HEK293 (cell line): ENCODE results near the gene C19orf47.

Experiments used
- ZNF48 ChIP-seq: fragments of 450-650 bp; formaldehyde crosslinking; IDR thresholded peaks from 2 replicates; pipeline ENCODE4 v1.5.1; 2016; ENCODE audit warnings: missing biosample characterization, missing genetic modification characterization
- ZSCAN30 ChIP-seq: fragments of 450-650 bp; IDR thresholded peaks from 2 replicates; pipeline ENCODE4 v1.5.1; 2018; ENCODE audit warnings: missing biosample characterization, mild to moderate bottlenecking, missing genetic modification characterization, moderate library complexity
- TF ChIP-seq, protein P1 (sequence below): fragments of 450-650 bp; formaldehyde crosslinking; IDR thresholded peaks from 2 replicates; pipeline ENCODE4 v1.5.1; 2016; ENCODE audit warnings: missing biosample characterization, missing genetic modification characterization

DNA sequence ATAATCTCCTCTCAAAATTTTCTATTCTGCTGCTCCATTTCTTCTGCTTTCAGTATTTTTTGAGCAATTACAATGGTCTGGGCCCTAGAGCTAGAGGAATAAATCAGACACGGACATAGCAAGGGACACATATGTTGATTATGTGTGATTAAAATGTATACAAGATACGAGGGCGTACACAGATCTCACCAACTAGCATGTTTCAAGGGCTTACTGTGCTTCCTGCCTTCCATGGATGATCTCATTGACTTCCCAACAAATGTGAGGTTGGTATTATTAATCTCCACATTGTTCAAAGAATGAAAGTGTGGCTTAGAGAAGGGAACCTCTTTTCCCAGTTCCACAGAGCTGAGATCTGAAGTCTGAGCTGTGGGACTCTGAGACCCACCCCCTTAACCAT lies 9.4 kb upstream of the C19orf47 start:
- TF ChIP-seq ZNF48 (no peak), ZSCAN30 (tag by site-specific recombination) (no peak)
- TF ChIP-seq, protein P1, sequence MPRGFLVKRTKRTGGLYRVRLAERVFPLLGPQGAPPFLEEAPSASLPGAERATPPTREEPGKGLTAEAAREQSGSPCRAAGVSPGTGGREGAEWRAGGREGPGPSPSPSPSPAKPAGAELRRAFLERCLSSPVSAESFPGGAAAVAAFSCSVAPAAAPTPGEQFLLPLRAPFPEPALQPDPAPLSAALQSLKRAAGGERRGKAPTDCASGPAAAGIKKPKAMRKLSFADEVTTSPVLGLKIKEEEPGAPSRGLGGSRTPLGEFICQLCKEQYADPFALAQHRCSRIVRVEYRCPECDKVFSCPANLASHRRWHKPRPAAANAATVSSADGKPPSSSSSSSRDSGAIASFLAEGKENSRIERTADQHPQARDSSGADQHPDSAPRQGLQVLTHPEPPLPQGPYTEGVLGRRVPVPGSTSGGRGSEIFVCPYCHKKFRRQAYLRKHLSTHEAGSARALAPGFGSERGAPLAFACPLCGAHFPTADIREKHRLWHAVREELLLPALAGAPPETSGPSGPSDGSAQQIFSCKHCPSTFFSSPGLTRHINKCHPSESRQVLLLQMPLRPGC (tag by site-specific recombination): no peak
